ENCODE measurements around the gene CCDC80. TPM values are rescaled to one million over a fixed set of nuclear protein-coding genes. Genes with fewer than 3 reads are reported as not detected.

Gene CCDC80
- polyA plus RNA-seq, 1 donor = 27.6 TPM

DNA sequence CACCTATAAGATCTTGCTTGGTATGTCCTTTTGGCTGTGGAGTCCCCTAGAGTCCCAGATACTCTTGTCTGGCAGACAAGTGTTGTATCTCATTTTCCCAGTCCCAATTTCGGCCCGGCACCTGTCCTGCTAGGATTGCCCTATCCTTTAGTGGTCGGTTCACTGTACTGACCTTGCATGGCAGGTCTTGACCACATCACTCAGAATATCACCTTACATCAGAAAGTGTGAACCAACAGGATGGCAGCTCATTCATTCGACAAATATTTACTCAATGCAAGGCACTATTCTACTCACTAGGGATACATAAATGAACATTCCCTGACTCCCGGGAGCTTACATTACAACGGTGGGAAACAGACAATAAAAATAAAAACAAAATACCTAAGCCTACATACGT, 5.7 kb upstream of the CCDC80 start:
- H3K27ac ChIP-seq (ENCODE audit: low read length) = no peak overlapping the region
- WGBS (ENCODE audit: insufficient coverage, low lambda C conversion rate) = 57% methylated on average over 3 of the region's 7 CpGs
- H3K27me3 ChIP-seq (ENCODE audit: control insufficient read depth, insufficient read depth, low read length) = peaks cover 6% of the 10 kb centered on the region
- no peaks in the 10 kb centered on the region for H3K36me3 ChIP-seq (ENCODE audit: control insufficient read depth, insufficient read depth, low read length)
- H3K9me3 ChIP-seq (ENCODE audit: control insufficient read depth, low read depth, low read length) = no peaks in the 10 kb centered on the region
- no peak overlapping the region for H3K4me3 ChIP-seq (ENCODE audit: low read length)
- DNase-seq = no peak
- no peaks in the 10 kb centered on the region for H3K4me1 ChIP-seq (ENCODE audit: control insufficient read depth, insufficient read depth, low read length)

DNA sequence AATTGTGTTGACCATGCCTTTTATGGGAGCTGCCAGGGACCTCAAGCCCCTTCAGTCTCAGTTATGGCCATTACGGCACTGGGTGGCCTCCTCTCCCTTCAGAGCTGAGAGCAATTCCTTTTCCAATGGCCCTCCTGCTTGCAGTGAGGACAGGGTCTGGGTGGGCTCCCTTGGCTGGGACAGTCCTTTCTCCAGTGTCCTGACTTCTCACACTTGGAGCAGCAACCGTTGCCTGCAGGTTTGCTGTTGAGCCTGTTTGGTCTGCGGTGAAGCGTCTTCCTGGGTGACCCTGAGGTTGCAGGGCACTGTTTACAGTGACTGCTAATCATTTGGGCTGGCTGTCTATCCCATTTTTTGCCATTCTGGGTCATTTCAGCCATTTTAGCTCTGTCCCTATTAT, 3.5 kb upstream of the CCDC80 start:
- H3K4me3 ChIP-seq (ENCODE audit: low read length) = no peak overlapping the region
- no CpG with 5 or more reads among the region's 4 CpGs for WGBS (ENCODE audit: insufficient coverage, low lambda C conversion rate)
- no peaks in the 10 kb centered on the region for H3K4me1 ChIP-seq (ENCODE audit: control insufficient read depth, insufficient read depth, low read length)
- DNase-seq = no peak
- peaks cover 8% of the 10 kb centered on the region for H3K27me3 ChIP-seq (ENCODE audit: control insufficient read depth, insufficient read depth, low read length)
- H3K36me3 ChIP-seq (ENCODE audit: control insufficient read depth, insufficient read depth, low read length) = no peaks in the 10 kb centered on the region
- no peak overlapping the region for H3K27ac ChIP-seq (ENCODE audit: low read length)
- no peaks in the 10 kb centered on the region for H3K9me3 ChIP-seq (ENCODE audit: control insufficient read depth, low read depth, low read length)

DNA sequence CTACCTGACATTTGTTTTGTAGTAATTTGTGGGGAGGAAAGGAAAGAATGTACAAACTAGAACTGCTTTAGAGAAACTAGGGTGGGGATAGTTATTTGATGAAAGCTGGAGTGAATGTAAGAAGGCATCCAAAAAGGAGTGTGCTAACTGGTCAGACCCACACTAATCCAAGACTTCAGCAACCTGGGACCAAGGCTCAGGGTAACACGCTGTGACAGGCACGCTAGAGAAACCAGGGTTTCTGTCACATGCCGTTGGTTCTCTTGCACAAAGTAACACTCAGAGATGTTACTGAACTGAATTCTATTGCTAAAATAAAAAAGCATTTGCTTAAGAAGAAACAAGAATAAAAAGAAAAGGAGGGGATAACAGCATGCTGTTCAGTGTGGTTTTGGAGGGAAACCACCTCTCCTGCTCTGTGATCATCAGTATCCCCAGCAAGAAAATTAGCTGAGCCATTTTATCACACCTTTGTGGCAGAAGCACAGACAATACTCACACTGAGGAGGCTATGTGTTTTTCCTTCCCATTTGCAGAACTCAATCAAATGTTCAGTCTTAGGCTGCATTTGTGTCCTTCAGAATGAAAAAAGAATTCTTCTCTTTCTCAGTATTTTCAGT, 2.8 kb upstream of the CCDC80 start:
- H3K27ac ChIP-seq (ENCODE audit: low read length) = no peak overlapping the region
- H3K4me3 ChIP-seq (ENCODE audit: low read length) = no peak overlapping the region
- H3K27me3 ChIP-seq (ENCODE audit: control insufficient read depth, insufficient read depth, low read length) = peaks cover 11% of the 10 kb centered on the region
- H3K9me3 ChIP-seq (ENCODE audit: control insufficient read depth, low read depth, low read length) = no peaks in the 10 kb centered on the region
- WGBS (ENCODE audit: insufficient coverage, low lambda C conversion rate) = 83% methylated on average over 1 of the region's 3 CpGs
- no peak for DNase-seq
- no peaks in the 10 kb centered on the region for H3K36me3 ChIP-seq (ENCODE audit: control insufficient read depth, insufficient read depth, low read length)
- no peaks in the 10 kb centered on the region for H3K4me1 ChIP-seq (ENCODE audit: control insufficient read depth, insufficient read depth, low read length)

DNA sequence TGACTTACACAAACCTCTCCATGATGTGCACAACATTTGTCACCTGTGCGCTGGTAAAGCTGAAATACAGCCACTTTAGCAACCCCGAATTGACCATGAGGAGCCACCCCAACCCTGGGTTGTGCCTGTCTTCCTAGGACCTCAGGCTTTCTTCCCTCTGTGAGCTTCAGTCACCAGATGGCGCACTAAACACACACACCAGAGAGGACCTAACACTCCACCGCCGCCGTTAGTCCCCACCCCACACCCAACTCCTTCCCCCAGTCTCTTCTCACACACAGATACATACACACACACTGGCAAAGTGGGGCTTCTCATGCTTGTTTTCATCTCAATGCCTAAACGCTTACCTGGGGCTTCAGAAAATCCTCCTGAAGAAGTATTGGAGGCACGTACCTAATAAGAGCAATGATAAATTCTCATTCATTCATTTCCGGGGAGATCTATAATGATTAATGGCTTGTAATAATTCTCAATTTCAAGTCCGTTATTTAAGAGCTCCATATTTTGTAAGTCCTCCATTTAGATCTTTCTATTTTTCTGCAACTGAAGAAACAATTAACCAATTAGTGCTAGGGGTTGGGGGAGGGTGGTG, 2.1 kb upstream of the CCDC80 start:
- no peak overlapping the region for H3K27ac ChIP-seq (ENCODE audit: low read length)
- whole genome bisulfite sequencing (ENCODE audit: insufficient coverage, low lambda C conversion rate) = 0% methylated on average over 1 of the region's 10 CpGs

DNA sequence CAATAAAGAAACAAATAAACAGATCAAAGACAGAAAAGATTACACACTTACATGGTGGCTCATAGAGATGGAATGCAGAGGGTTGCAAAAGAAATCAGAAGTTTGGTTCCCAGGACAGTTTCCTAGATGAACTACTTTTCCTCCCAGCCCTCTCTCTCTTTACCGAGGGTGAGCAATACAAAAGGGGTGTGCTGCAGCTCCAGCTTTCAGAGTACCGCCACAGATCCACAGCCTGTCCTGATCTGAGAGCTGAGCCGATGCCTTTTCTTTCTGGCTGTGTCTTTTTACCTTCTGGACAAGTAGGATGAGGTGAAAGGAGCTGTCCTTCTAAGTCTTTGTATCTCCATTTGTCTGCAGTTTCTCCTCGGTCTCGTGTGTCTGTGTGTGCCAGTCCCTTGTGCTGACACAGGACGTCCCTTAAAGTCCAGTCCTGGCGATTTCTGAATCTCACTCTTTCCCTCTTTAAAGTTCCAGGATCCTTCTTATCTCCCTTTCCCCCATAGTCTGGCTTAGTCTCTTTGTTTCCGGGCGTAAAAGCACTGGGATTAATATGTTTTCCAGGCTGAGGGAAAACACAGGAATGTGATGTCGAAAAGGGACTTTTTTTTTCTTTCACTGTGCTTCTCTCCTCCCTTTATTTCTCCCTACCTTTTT, 540 bp downstream of the CCDC80 start:
- Histone ChIP-seq H3K27me3 (ENCODE audit: control insufficient read depth, insufficient read depth, low read length) (peaks cover 11% of the 10 kb centered on the region), H3K36me3 (ENCODE audit: control insufficient read depth, insufficient read depth, low read length) (no peaks in the 10 kb centered on the region), H3K27ac (ENCODE audit: low read length) (peak overlapping the region; percentile 33), H3K4me1 (ENCODE audit: control insufficient read depth, insufficient read depth, low read length) (no peaks in the 10 kb centered on the region), H3K9me3 (ENCODE audit: control insufficient read depth, low read depth, low read length) (peaks cover 2% of the 10 kb centered on the region), H3K4me3 (ENCODE audit: low read length) (peak overlapping the region; percentile 27)
- WGBS (ENCODE audit: insufficient coverage, low lambda C conversion rate) = 11% methylated on average over 4 of the region's 10 CpGs
- peak in 1 of 2 donors; percentile 22 for DNase-seq

More for the DNA sequence above, 2.1 kb upstream of the CCDC80 start:
- Histone ChIP-seq H3K36me3 (ENCODE audit: control insufficient read depth, insufficient read depth, low read length) (no peaks in the 10 kb centered on the region), H3K27me3 (ENCODE audit: control insufficient read depth, insufficient read depth, low read length) (peaks cover 11% of the 10 kb centered on the region), H3K4me3 (ENCODE audit: low read length) (no peak overlapping the region), H3K9me3 (ENCODE audit: control insufficient read depth, low read depth, low read length) (peaks cover 2% of the 10 kb centered on the region), H3K4me1 (ENCODE audit: control insufficient read depth, insufficient read depth, low read length) (no peaks in the 10 kb centered on the region)
- peak; percentile 63 to 65 for DNase-seq

DNA sequence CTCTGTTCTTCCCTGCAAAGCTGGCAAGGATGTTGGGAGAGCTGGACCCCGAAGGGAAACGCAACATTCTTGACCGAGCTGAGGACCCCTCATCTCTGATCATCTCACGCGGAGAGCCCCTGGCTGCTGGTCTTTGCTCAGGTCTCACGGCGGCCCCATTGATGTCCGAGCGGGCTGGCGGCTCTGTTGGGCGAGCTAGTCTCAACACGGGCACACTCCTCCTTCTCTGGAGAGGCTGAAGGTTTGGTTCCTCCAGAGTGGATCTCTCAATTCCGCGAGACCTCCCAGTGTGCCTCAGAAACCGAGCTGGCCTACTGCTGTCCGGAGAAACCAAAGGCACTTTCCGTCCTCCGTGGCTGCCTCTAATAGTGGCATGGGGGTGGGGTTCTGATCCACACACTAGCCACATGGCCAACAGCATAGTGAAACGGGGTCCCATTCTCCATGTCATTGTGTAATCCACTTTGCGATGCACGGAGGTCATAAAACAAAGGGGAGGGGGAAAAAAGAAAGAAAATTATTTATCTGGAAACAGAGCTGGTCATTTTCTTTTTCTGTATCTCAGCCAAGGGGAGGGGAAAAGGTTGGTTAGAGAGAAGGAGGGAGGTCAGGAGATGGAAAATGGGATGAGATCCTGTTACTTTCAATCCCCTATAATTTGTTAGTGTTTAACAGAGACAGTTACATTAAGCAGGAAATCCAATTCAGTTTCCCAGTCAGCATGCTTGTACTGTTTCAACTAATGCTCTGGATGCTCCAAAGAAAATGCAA, 1.3 kb downstream of the CCDC80 start:
- no CpG with 5 or more reads among the region's 21 CpGs for WGBS (ENCODE audit: insufficient coverage, low lambda C conversion rate)
- Histone ChIP-seq H3K27ac (ENCODE audit: low read length) (no peak overlapping the region), H3K4me3 (ENCODE audit: low read length) (peak overlapping the region; percentile 27), H3K27me3 (ENCODE audit: control insufficient read depth, insufficient read depth, low read length) (peaks cover 11% of the 10 kb centered on the region), H3K4me1 (ENCODE audit: control insufficient read depth, insufficient read depth, low read length) (no peaks in the 10 kb centered on the region), H3K36me3 (ENCODE audit: control insufficient read depth, insufficient read depth, low read length) (no peaks in the 10 kb centered on the region), H3K9me3 (ENCODE audit: control insufficient read depth, low read depth, low read length) (peaks cover 2% of the 10 kb centered on the region)
- no peak for DNase-seq

DNA sequence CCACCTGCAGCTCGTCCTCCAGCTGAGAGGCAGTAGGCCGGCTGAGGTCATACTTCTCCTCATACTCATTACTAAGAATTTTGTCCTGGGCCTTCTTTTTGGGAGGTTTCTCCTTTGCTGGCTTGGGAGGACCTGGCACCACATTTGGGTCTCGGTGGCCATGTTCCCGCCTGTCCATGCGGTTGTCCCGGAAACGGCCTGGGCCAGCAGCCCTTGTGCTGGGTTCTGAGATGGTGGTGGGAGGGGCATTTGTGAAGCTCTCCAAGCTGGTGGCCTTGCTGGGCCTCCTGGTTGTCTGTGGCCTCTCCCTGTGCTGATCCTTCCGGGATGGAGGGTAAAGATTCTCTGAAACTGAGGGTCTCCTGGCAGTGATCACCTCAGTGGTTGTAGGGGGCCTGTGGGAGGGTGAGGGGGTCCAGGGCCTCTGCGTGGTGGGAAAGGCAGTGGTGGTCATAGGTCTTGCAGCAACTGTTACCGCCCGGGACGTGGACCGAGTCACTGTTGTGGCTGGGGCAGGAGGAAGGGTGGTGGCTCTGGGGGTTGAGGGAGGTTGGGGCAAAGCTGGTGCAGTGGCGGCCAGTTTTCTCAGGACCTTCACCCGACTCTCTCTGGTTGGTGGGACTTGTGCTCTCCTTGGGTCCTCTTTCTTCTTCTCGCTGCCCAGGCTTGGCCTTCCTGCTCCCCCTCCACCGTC, 2.5 kb downstream of the CCDC80 start:
- no peak overlapping the region for H3K27ac ChIP-seq (ENCODE audit: low read length)
- no peak overlapping the region for H3K4me3 ChIP-seq (ENCODE audit: low read length)
- peaks cover 8% of the 10 kb centered on the region for H3K27me3 ChIP-seq (ENCODE audit: control insufficient read depth, insufficient read depth, low read length)
- no peak for DNase-seq
- H3K4me1 ChIP-seq (ENCODE audit: control insufficient read depth, insufficient read depth, low read length) = no peaks in the 10 kb centered on the region
- peaks cover 2% of the 10 kb centered on the region for H3K9me3 ChIP-seq (ENCODE audit: control insufficient read depth, low read depth, low read length)
- WGBS (ENCODE audit: insufficient coverage, low lambda C conversion rate) = 67% methylated on average over 1 of the region's 17 CpGs
- H3K36me3 ChIP-seq (ENCODE audit: control insufficient read depth, insufficient read depth, low read length) = no peaks in the 10 kb centered on the region

DNA sequence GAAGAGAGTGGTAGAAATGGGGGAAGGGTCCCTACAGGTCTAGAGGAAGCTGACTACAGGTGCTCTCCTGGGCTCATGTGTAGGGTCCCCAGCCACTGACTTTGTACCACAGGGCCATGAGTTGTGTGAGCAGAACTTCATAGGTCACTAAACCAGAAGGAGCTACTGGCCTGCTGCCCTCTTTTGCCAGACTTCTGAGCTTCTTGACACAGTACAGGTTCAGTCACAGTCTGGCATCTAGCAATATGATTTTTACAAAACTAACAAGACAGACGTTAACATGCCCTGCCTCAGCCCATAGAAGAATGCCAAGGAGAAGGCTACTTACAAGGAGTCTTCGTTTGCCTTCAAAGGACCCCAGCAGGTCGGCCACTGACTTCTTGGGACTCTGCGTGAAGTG, 3.2 kb downstream of the CCDC80 start:
- peaks cover 8% of the 10 kb centered on the region for H3K27me3 ChIP-seq (ENCODE audit: control insufficient read depth, insufficient read depth, low read length)
- 95% methylated on average over 3 of the region's 4 CpGs for WGBS (ENCODE audit: insufficient coverage, low lambda C conversion rate)
- H3K4me1 ChIP-seq (ENCODE audit: control insufficient read depth, insufficient read depth, low read length) = no peaks in the 10 kb centered on the region
- peaks cover 2% of the 10 kb centered on the region for H3K9me3 ChIP-seq (ENCODE audit: control insufficient read depth, low read depth, low read length)
- no peak overlapping the region for H3K4me3 ChIP-seq (ENCODE audit: low read length)
- no peaks in the 10 kb centered on the region for H3K36me3 ChIP-seq (ENCODE audit: control insufficient read depth, insufficient read depth, low read length)
- H3K27ac ChIP-seq (ENCODE audit: low read length) = no peak overlapping the region
- no peak for DNase-seq

DNA sequence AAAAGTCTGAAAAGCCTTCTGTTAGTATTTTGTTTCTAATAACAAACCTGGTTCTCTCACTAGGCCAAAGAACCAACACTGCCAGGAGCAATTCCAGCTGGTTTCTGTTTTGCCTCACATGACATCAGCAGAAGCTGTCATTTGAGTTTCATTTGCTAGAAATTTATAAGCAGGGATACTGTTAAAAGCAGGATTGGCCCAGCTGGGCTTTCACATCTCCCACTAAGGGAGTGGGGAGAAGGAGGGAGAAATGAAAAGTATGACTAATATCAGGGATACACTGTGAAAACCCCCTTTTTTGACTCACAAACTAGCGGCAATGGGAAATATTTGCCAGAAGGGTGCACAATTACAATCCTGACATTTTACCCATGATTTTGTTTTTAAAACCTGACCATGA, 5.3 kb downstream of the CCDC80 start:
- H3K4me1 ChIP-seq (ENCODE audit: control insufficient read depth, insufficient read depth, low read length) = no peaks in the 10 kb centered on the region
- no peak overlapping the region for H3K4me3 ChIP-seq (ENCODE audit: low read length)

More for the DNA sequence above, 5.3 kb downstream of the CCDC80 start:
- WGBS (ENCODE audit: insufficient coverage, low lambda C conversion rate) = no CpG with 5 or more reads among the region's 1 CpG
- Histone ChIP-seq H3K36me3 (ENCODE audit: control insufficient read depth, insufficient read depth, low read length) (no peaks in the 10 kb centered on the region), H3K27me3 (ENCODE audit: control insufficient read depth, insufficient read depth, low read length) (peaks cover 3% of the 10 kb centered on the region), H3K27ac (ENCODE audit: low read length) (peak overlapping the region; percentile 13), H3K9me3 (ENCODE audit: control insufficient read depth, low read depth, low read length) (peaks cover 2% of the 10 kb centered on the region)
- peak in 1 of 2 donors; percentile 29 for DNase-seq
